ENCODE data around the gene VDR.

The VDR gene

DNA sequence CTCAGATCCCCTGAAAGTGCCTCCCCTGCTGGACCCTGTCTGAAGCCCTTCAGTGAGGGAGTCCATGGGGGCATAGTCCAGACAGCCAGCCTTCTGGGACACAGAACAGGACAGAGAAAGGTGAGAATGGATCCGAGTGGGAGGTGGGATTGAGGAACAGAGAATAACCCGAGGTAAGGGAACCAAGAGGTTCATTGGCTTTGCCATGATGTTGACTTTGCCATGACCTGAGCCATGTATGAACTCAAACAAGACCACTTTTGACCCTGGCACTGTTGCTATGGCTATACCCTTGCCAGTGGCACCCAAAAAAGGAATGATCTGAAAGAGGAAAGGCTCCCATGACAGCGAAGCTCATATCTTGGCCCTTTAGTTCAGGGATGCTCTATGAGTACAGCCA is 22.6 kb upstream of the VDR start:
- no peak for DNase-seq

DNA sequence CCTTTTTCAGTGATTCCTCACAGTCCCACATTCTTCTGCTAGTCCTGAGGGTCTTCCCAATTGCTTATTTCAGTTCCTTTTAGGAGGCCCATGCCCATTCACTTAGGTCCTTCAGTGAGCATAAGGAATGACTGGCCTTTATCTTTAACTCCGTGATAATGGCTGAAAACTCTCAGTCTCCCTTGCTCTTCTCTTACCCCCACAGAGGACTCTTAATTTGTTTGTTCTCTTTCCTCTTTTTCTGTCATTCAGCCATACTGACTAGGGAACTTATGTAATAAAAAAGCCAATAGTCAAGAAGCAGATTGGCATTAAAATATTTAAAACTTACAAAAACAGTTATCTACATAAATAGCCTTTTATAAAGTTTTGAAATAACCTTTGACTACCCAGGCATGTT is 17.1 kb upstream of the VDR start:
- DNase-seq, result no peak

DNA sequence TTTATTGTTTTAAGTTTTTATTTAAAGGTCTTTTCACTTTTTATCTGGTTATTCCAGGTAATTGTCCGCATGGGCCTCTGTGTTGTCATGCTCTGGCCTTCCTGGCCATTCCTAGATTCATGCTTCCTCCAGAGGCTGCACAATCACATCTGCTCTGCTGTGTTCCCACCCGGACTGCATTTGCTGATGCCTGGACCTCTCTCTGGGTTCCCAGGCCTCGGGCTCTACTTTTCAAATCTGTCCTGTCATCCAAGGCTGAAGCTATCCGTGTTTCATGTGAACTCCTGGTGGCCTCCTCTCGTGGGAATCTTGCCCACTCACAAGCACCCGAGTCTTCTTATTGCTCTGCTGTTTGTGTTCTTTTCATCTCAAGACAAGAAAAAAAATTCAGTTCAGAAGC is 16.1 kb upstream of the VDR start:
- no peak for DNase-seq

DNA sequence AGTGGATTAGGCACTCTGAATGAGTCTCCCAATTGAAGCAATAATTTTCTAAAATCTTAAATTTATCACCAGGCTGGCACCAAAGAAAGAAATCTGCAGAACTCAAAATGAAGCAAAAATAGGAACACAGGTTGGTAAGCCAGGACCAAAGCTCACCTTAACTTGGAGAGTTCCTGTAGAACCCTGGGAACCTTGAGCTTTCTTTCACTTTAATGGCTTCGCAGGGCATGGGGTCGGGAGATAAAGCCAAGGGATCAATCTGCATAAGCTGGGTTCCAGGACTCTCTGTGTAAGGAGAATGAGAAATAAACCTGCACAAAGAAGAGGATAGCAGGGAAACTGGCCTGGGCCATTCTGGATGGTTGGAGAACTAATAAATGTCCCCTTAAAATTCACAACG is 8.3 kb upstream of the VDR start:
- no peak for DNase-seq

DNA sequence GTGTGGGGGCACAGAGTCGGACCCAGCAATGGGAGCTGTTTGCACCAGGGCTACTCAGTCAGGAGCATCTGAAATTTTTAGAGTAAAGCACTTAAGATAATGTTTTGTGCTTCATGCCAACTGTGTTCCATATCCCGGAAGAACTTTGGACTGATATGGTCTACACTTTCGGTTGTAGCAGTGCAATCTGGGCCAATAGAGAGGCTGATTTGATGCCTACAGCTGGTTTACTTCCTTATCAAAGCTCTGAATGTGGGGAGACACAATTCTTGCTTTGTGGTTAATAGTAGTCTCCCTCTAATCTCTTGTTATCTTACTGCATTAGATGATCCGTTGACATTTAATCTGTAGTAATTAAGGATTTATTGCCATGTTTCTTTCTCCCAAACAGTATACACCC is 7.8 kb upstream of the VDR start:
- no peak for DNase-seq

DNA sequence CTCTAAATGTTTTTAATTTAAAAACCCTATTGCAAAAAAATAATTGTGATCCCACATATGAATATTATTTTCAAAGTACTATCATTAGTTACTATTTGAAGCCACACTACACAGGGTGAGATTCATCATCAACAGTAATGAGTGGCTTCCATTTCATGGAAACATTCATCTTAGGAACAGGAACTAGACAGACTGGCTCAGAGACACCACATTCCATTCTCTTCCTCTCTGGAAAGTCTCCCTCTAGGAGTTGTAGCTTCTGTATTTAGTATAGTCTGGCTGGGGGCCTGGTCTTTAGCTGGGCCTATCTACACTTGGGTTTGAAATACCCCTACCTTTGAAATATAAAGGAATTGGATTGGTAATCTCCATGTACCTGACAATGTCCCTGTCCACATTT is 6.2 kb upstream of the VDR start:
- no peak for DNase-seq

DNA sequence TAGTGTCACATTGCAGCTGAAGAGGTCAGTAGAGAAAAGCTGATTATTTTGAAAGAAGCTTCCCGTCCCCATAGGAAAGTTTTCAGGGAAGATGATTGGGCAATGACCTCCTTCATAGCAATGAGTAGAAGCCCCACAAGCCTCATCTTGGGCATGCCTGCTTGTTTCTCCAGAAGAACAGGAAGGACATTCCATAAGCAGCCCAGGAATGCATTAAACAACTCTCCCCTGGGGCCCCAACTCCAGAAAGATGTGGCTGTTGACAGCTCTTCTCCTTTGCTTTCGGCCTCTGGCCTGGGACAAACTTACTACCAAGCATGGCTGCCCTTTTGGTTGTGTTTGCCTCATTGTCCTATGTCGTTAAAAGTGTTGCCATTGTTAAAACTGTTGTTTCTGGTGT is 5.7 kb upstream of the VDR start:
- DNase-seq, result no peak

DNA sequence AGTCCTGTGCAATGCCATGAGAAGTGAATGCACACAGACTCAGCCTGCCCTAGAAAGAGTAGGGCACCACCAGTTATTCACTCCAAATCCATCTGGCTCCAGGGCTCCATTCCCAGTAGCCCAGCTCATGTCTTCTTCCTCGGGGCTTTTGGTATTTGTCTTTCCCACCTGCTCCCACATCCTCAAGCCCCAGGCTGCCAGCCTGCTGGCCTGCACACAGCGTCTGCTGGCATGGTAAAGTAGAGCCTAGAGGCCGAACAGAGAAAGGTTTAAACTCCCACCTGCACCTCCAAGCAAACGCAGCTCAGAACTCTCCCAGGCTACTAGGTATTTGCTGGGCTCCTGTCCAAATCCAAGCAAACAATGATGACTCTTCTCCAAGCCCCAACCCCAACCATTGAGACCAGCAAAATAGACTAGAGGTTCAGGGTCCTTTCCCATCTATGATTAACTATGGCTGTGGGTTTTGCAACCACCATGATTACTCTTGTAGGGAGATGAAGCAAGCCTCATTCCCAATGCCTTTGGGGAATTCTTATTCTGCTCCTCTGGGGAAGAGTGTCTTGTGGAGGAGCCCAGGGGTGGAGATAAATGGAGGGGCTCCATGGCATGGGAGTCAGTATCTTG is 5.2 kb upstream of the VDR start:
- DNase-seq, result no peak

DNA sequence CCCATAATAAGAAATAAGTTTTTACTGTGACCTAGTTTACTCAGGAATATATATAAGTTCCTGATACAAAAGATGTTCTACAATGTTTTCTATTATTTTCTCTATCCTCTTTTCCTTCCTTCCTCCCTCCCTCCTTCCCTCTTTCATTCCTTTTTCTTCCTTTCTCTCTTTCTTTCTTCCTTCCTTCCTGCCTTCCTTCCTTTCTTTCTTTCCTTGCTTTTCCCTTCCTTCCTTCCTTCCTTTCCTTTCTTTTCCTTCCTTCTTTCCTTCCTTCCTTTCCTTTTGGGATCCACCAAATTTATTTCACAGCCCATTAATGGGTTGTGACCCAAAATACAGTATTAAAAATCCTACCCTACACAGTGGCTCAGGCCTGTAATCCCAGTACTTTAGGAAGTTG is 3.9 kb upstream of the VDR start:
- DNase-seq, result no peak

DNA sequence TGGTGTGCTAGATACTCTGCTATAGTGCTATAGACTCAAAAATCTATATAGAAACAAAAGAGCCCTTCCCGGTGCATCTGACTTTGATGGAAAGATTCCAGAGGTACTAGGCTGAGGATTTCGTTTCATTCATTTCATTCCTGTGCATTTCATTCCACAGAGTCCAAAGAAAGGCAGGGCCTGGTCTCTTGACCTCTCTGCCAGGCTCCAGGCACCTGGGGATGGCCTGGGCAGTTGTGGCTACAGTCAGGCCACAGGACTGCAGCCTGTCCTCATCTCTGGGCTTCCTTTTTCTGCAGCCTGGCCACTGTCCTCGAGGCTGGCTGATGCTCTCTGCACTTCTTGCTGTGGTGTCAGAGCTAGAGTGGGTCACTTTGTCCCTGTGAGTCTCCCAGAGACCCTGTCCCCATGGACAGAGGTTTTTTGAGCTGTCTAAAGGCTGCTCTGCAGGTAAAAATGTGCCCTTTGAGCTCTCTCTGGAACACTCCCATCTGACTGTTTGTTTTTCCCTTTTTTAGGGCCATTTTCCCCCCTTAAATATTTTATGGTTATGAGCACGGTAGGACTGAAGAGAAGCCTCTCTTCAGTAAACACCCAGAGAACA is 3.2 kb upstream of the VDR start:
- no peak for DNase-seq

DNA sequence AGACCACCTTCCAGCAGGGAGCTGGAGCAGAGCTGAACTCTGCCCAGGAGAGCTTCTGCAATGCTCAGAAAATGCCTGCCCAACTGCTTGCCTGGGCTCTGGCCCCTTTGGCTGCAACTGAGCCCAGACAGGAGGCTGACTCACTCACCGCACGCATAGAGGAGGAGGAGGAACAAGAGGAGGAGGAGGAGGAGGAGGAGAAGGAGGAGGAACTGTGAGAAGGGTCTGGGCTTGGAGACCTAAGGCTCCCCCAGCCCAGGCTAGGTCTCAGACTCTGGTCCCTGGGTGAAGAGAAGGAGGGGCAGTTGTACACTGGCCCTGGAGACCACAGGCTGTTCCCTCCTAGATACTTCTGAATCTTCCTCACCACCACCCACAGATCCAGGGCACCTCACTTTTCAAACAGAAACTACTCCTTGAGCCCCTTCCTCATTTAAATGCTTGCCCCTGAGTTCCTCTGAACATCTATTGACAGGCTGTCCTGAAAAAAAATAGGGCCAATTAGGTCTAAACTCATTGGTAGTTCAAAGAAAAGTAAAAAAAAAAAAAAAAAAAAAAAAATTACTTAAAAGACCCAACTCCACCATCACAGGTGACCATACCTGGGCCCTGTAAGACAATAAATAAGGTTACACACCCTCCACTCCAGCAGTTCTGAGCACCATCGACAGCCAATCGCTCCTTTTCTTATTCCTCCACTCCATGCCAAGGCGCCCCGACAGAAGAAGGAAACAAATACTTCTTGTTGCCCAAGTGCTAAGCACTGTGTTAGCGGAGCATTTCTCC is 674 bp downstream of the VDR start:
- peak; percentile 74 for DNase-seq

DNA sequence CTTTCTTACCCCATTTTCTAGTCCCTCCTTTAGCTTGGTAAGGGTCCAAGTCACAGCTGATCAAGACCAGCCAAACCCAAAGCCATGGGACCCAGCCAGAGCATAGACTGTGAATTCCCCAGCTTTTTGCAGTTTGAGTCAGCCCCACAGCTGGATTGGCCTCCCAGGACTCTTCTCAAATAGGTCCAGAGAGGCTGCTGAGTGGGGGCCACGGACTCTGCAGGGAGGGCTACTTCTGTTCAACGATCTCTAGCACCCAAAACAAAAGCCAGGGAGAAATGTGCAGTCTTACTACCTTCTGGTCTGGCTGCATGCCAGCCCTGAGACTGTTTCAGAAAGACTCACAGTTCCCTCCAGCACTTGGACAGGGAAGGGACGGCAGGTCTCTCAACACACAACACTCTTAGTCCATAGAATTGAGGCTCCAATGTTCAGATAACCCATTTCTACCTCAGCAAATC is 1.6 kb downstream of the VDR start:
- peak; percentile 32 for DNase-seq

DNA sequence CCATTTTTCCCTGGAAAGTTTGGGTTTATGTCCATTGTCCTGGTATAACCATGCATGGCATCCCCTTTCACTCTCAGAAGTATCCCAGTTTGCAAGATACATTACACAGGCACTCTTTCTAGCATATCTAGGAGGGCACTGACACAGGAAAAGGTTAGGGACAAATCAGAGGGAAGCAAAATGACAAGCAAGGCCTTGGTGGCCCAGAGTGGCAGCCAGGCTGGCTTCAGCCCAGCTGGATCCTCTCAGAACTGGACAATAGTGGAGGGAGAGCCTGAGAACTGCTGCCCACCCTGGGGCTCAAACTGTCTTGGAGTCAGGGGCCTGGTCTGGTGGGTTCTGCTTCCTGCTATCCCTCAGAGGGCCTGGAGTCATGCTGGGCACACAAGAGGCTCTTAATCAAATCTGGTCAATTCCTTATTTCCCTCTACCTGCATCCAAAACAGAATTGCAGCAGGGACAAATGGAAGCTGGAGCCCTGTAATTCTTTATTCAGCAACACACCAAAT is 2.6 kb downstream of the VDR start:
- no peak for DNase-seq

DNA sequence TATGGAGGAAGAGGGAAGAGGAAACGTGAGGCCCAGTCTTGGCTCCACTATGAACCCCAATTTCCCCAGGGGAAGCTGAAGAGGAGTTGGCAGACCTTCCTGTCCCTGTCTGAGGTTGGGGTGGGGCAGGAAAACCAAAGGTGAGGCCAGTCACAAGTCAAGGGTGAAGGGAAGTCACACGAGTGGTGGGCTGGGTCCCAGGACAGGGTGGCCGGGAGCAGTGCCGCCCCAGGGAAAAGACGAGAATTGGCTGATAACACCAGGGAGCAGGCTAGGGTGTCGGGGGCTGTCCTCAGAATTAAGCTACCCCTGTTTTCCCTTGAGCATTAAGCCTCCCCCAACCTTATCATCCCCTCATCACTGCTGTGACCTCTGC is 3.1 kb downstream of the VDR start:
- DNase-seq, result no peak

DNA sequence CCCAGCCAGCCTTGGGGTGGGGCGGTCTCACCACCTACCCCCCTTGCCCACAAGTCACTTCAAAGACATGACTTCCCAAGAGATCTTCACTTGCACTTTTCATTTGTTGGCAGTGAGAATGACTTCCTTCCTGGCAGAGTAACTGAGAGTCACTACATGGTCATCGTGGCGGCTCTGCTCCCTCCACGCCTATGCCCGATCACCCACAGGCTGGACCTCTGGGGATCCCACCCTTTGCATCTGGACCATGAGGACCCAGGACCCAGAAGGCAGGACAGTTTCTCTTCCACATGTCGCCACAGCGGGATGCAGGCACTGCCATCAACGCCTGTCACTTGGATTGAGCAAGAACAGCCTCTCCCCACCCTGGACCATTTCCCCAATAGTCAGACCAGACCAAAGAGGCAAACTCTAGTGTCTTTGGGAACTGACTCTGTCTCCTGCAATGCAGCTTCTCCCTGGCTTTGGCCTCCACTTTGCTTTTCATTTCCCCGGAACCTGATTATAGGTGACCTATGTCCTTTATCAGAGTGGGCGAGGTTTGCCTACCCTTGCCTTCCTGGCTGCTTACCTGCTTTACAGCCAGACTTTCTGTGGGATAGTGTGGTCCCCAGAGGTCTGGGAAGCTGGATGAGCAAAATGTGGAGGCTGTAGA is 3.6 kb downstream of the VDR start:
- DNase-seq, result no peak

DNA sequence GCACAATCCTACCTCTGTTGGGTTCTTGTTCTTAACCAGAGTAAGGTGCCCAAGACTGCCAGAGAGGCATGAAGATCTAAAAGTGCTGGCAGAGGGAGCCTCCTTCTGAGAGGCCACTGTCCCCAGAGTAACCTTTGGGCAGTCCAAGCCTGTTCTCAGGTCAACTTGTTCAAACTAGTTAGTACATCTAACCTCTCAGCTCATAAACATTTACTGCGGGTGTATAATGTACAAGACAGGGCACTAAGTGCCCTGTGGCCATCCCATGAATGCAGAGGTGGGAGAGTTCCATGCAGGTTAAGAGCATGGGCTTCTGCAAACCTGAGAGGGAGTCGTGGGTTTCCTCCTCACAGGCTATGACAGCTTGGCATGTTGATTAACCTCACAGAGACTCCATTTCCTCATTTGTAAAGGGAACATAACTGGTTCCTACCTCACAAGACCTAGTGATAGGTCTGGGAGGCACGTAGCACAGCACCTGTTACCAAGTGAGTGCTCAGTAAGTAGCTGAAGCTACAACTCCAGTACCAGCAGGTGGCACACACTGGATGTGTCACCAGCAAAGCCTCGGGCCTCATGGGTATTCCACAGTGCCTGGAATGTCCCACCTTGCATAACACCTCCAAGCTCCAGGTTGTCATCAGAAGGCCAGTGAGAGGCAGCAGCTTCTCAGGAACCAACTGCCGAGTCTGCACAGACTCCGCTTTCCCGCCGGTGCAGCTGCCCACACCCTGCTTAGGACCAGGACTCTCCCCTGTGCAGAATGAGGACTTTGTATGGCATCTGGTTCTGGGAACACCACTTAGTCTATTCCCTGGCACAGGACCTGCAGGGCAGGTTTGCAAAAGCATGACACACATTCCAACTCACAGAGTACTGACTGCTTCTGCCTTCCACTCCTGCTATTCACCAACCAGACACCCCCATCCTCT is 4.4 kb downstream of the VDR start:
- DNase-seq, result no peak

DNA sequence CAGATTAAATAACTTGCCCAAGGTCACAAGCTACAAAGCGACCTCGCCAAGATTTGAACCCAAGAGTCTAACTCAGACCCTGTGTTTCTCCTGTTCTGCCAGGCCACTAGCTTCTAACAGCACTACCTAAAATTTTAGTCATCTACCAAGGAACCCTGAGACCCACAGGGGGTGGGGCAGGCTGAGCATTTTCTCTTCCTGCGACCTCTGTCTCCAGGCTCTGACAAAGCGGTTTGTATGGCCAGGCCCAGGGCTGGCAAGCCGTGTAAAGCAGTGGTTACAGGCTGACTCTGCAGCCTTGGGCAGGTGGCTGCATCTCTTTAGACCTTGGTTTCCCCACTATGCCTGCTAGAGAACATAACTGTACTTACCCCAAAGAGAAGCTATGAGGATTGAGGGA is 5.3 kb downstream of the VDR start:
- no peak for DNase-seq

DNA sequence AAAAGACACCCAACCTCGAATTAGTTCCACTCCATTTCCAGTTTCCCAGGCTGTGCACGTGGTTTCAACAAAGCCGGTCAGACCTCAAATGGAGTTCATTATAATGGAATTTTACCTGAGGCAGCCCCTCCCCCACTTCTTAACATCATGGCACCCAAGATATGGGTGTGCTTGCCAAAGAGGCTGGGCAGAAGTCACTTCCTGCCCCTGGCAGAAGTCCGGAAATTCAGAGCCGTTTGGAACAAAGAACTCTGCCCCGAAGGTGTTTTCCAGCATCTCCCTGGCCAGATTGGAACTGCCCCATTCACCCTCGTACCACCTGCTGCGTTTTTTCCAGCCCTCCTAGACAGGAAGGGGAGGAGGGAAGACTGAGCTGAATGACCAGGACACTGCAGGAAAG is 8.2 kb downstream of the VDR start:
- no peak for DNase-seq

DNA sequence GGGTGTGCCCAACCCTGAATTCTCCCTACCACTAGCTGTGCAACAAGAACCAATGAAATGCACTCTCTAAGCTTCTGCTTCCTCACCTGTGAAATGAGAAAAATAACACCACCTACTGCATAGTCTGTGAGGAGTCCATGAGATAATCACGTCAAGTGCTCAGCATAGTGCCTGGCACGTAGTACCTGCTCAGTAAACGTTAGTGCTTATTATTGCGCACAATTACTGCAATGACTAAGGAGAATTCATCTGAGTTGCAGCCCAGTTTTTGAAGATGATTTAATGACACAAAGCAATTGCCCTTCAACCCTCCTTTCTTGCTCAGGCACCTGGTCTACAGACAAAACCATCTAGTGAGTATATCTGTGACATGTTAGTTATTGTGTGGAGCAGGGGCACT is 8.8 kb downstream of the VDR start:
- no peak for DNase-seq

DNA sequence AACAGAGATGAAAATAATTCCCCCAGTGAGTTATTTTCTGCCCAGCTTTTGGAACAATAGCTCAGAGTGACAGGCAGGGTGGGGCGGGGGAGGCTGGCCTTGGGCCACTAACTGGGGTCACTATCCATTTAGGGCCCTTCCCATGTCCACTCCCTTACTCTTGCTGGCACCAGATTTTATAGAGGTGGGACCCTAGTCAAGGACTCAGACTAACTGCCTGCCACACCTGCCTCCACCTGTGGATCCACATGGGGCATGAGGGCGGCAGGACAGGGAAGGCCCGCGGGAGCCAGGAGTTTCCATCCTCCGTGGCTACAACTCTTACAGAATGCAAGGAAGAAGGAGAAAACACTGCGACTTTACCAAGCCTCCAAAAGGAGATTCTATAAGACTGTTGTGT is 10.1 kb downstream of the VDR start:
- no peak for DNase-seq

DNA sequence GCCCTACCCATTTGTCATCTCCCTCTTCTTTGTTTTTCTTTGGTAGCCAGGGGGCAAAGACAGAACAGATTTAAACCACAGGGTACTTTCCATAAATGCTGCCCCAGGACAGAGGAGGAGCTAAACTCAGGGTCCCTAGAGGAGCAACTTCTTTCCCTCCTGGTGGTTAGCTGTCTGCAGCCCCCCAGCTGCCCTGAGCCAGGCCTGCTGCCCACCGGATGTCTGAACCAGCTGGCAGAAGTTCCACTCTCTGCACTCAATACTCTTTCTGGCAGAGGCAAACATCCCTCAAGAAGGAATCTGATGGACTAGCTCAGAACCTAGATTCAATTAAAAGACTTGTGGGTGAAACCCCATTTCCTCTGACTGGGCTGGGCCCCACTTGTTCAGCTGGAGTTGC is 10.7 kb downstream of the VDR start:
- DNase-seq, result no peak

DNA sequence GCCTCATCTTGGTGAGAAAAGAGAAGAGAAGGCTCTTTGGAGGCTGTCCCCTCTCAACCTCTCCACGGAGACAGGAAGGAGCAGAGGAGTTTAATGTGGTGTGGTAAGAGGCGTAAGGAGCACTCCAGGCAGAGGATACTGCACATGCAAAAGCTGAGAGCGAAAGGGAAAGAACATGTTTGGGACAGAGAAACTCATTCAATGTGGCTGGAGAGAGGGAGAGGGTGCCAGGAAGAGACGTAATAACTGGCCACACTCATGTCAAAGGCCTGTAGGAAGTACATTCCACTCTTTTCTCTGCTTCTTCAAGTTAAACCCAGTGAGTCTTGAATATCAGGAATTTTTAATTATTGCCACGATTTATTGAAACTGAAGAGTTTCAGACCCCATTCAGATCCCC is 12.0 kb downstream of the VDR start:
- no peak for DNase-seq

DNA sequence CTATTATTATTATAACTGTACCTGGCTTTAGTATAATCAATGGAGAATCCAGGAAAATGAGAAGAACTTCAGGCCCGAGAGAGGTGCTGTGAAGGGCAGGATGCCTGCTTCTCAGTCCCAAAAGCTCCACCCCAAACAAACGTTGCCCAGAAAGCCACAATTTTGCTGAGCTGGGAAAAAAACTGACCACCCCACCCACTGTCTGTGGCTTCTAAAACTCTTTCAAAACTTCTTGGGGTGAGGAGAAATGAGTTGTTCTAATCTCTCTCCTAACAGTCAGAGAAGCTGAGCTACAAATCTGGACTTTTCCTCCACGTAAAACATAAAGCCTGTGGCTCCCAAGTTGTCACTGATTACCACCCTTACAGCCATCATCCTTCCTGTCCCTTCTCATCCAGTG is 13.4 kb downstream of the VDR start:
- no peak for DNase-seq
